K562 (cell line): Measurements from ENCODE around the gene SLC25A51.

Experiments
- CTCF ChIP-seq, 3 experiments: IDR thresholded peaks in 2 of 3; conservative IDR thresholded peaks in 1 of 3; 2 replicates each; pipeline ENCODE4 v1.5.1; 2011 to 2012; ENCODE audit warnings: low read length in 3 of 3, mild to moderate bottlenecking in 3 of 3, control low read depth in 2 of 3, improper control_type of control experiment in 1 of 3, inconsistent platforms in 1 of 3, low read depth in 1 of 3, mixed read lengths in 1 of 3, moderate library complexity in 1 of 3; ENCODE audit not compliant: insufficient read depth in 2 of 3
- KLF10 ChIP-seq: fragments of 250-450 bp; sonication (Bioruptor Pico); IDR thresholded peaks from 2 replicates; pipeline ENCODE4 v1.6.1; 2021; ENCODE audit warnings: matching md5 sums
- NFRKB ChIP-seq: fragments of 450-650 bp; IDR thresholded peaks from 2 replicates; pipeline ENCODE4 v1.6.1; 2016; ENCODE audit warnings: low read depth
- PHF20 ChIP-seq: fragments of 450-650 bp; IDR thresholded peaks from 2 replicates; pipeline ENCODE4 v1.6.1; 2018; ENCODE audit not compliant: partially characterized antibody
- YY1 ChIP-seq, 3 experiments: IDR thresholded peaks; 2 replicates each; pipeline ENCODE4 v1.6.1; 2011; ENCODE audit warnings: low read length in 2 of 3, mild to moderate bottlenecking in 2 of 3, moderate library complexity in 2 of 3, borderline replicate concordance in 1 of 3, control low read depth in 1 of 3, low read depth in 1 of 3; ENCODE audit not compliant: insufficient read depth in 3 of 3, insufficient replicate concordance in 2 of 3, control insufficient read depth in 1 of 3, insufficient read length in 1 of 3; ENCODE audit errors: extremely low read depth in 1 of 3
- ZC3H11A ChIP-seq: IDR thresholded peaks from 2 replicates; pipeline ENCODE4 v1.6.1; 2012; ENCODE audit warnings: low read depth, low read length, improper control_type of control experiment

- TF ChIP-seq PHF20, result no peak
- TF ChIP-seq CTCF (IDR thresholded peaks at IDR 0.05 in 2 of 3, conservative IDR thresholded peaks at IDR 0.05 in 1 of 3; ENCODE audit: insufficient read depth in 2 of 3, low read depth in 1 of 3, low read length in 3 of 3), result no peak
- TF ChIP-seq YY1 (IDR thresholded peaks at IDR 0.05; ENCODE audit: borderline replicate concordance in 1 of 3, control insufficient read depth in 1 of 3, extremely low read depth in 1 of 3, insufficient read depth in 3 of 3, insufficient read length in 1 of 3, insufficient replicate concordance in 2 of 3, low read depth in 1 of 3, low read length in 2 of 3), result no peak
- no peak for TF ChIP-seq NFRKB
- no peak for TF ChIP-seq KLF10 (CRISPR knock-in tag)
- no peak for TF ChIP-seq ZC3H11A
Measured at GRCh38 chr9:37840560-37841194, 63.2 kb downstream of the SLC25A51 start.
